H1 (cell line): ENCODE data around the gene CABP2. TPM values are rescaled to one million over a fixed set of nuclear protein-coding genes. Genes with fewer than 3 reads are reported as not detected.
"Not testable (repeated sequence)": the region's sequence is repeated elsewhere in the genome, so short reads cannot be mapped to it uniquely, and the experiment has no call there.

Source experiments
- CTCF ChIA-PET: fragments of 300-600 bp; sonication (Branson Sonifier 250); formaldehyde crosslinking; loops from one replicate; lab custom pipeline; 2021; ENCODE audit not compliant: partially characterized antibody; lab: Charles Lee
- POLR2A ChIA-PET: fragments of 300-600 bp; sonication (Branson Sonifier 250); formaldehyde crosslinking; loops from one replicate; lab custom pipeline; 2021; ENCODE audit warnings: inconsistent platforms; ENCODE audit not compliant: partially characterized antibody; lab: Charles Lee
- DNase-seq, 2 experiments: peaks; one replicate each; pipeline versions ENCODE4 v3.0.0 to v3.0.0-alpha.2; 2010 to 2022; ENCODE audit warnings: low spot score in 2 of 2, low read depth in 1 of 2, mixed read lengths in 1 of 2
- FAIRE-seq: peaks from 2 replicates; lab custom pipeline; 2011; peaks lifted over from hg19 to GRCh38; lab: Jason Lieb, UNC
- H2AFZ ChIP-seq: 2 replicates; pipeline ENCODE4 v1.8.1; 2012; ENCODE audit warnings: low read length, inconsistent platforms
- H2AK5ac ChIP-seq: 2 replicates; pipeline ENCODE4 v1.6.1; 2013; ENCODE audit warnings: low read depth, low read length
- H2BK120ac ChIP-seq: replicated peaks from 2 replicates; pipeline ENCODE3; 2013; ENCODE audit warnings: low read depth, low read length, inconsistent platforms
- H2BK12ac ChIP-seq: 2 replicates; pipeline ENCODE4 v1.6.1; 2013; ENCODE audit warnings: low read depth, low read length
- H2BK15ac ChIP-seq: 2 replicates; pipeline ENCODE4 v1.6.1; 2013; ENCODE audit warnings: low read length
- H2BK20ac ChIP-seq: 2 replicates; pipeline ENCODE4 v1.6.1; 2013; ENCODE audit warnings: low read length
- H2BK5ac ChIP-seq: 2 replicates; pipeline ENCODE4 v1.6.1; 2013; ENCODE audit warnings: low read depth, low read length
- H3K14ac ChIP-seq: 2 replicates; pipeline ENCODE4 v1.6.1; 2013; ENCODE audit warnings: inconsistent platforms; ENCODE audit not compliant: insufficient read length
- H3K18ac ChIP-seq: 2 replicates; pipeline ENCODE4 v1.6.1; 2013; ENCODE audit warnings: low read length; ENCODE audit errors: extremely low read depth
- H3K23ac ChIP-seq: 2 replicates; pipeline ENCODE4 v1.6.1; 2013; ENCODE audit warnings: inconsistent platforms; ENCODE audit not compliant: insufficient read length
- H3K23me2 ChIP-seq: 2 replicates; pipeline ENCODE4 v1.6.1; 2013; ENCODE audit warnings: low read depth, low read length
- H3K27ac ChIP-seq: 2 replicates; pipeline ENCODE4 v1.6.1; 2011; ENCODE audit warnings: low read depth, low read length, inconsistent platforms
- H3K27me3 ChIP-seq, 4 experiments: replicated peaks in 1 of 4; 1 replicate in 1 of 4; 2 replicates in 3 of 4; pipeline versions ENCODE4 v1.6.1 to v1.8.1; 2011 to 2013; ENCODE audit warnings: low read length in 3 of 4, mild to moderate bottlenecking in 3 of 4, inconsistent platforms in 2 of 4, mixed read lengths in 2 of 4, moderate library complexity in 1 of 4; ENCODE audit not compliant: control insufficient read depth in 3 of 4, insufficient read depth in 3 of 4; ENCODE audit errors: extremely low read depth in 1 of 4
- H3K36me3 ChIP-seq, 4 experiments: 2 replicates each; pipeline versions ENCODE4 v1.6.1 to v1.8.1; 2011 to 2013; ENCODE audit warnings: mild to moderate bottlenecking in 4 of 4, low read length in 3 of 4, moderate library complexity in 2 of 4, control low read depth in 1 of 4, inconsistent platforms in 1 of 4; ENCODE audit not compliant: insufficient read depth in 4 of 4, control insufficient read depth in 2 of 4
- H3K4ac ChIP-seq: replicated peaks from 2 replicates; pipeline ENCODE3; 2013; ENCODE audit warnings: low read length, low read depth, mixed read lengths, inconsistent platforms; ENCODE audit not compliant: insufficient read length
- H3K4me1 ChIP-seq, 4 experiments: replicated peaks in 1 of 4; 1 replicate in 1 of 4; 2 replicates in 3 of 4; pipeline versions ENCODE4 v1.6.1 to v1.8.1; 2011 to 2013; ENCODE audit warnings: low read length in 3 of 4, inconsistent platforms in 2 of 4, mixed read lengths in 1 of 4; ENCODE audit not compliant: insufficient read depth in 4 of 4, control insufficient read depth in 3 of 4
- H3K4me2 ChIP-seq, 2 experiments: 2 replicates each; pipeline versions ENCODE4 v1.6.1 to v1.8.1; 2011 to 2013; ENCODE audit warnings: low read depth in 2 of 2, low read length in 2 of 2, control low read depth in 1 of 2, inconsistent platforms in 1 of 2, mild to moderate bottlenecking in 1 of 2; ENCODE audit not compliant: insufficient read depth in 1 of 2
- H3K4me3 ChIP-seq, 4 experiments: fragments of 200-600, 300-600 bp in 1 of 4; sonication (generic), shearing (Covaris generic), sonication (Bioruptor Twin) in 1 of 4; 2 replicates each; pipeline versions ENCODE4 v1.5.1 to v1.8.1; 2011 to 2016; ENCODE audit warnings: low read length in 4 of 4, low read depth in 3 of 4, control low read depth in 2 of 4, inconsistent platforms in 2 of 4, mild to moderate bottlenecking in 2 of 4, mixed read lengths in 1 of 4, moderate library complexity in 1 of 4; ENCODE audit not compliant: insufficient read depth in 2 of 4; ENCODE audit errors: extremely low read depth in 1 of 4
- H3K56ac ChIP-seq: replicated peaks from 2 replicates; pipeline ENCODE3; 2013; ENCODE audit warnings: low read depth, mild to moderate bottlenecking, mixed read lengths, low read length, inconsistent platforms; ENCODE audit not compliant: insufficient read length
- H3K79me1 ChIP-seq: 2 replicates; pipeline ENCODE4 v1.6.1; 2013; ENCODE audit warnings: low read depth, low read length, control low read depth
- H3K79me2 ChIP-seq, 2 experiments: 2 replicates each; pipeline versions ENCODE4 v1.6.1 to v1.8.1; 2012 to 2013; ENCODE audit warnings: low read length in 2 of 2, mild to moderate bottlenecking in 2 of 2, inconsistent platforms in 1 of 2; ENCODE audit not compliant: insufficient read depth in 2 of 2, control insufficient read depth in 1 of 2
- H3K9ac ChIP-seq, 4 experiments: replicated peaks in 1 of 4; 1 replicate in 1 of 4; 2 replicates in 3 of 4; pipeline versions ENCODE4 v1.6.1 to v1.8.1; 2011 to 2013; ENCODE audit warnings: low read depth in 3 of 4, low read length in 3 of 4, control low read depth in 2 of 4, mild to moderate bottlenecking in 2 of 4, moderate library complexity in 2 of 4, inconsistent platforms in 1 of 4; ENCODE audit errors: extremely low read depth in 1 of 4
- H3K9me3 ChIP-seq, 2 experiments: 2 replicates each; pipeline versions ENCODE4 v1.6.1 to v1.8.1; 2012 to 2013; ENCODE audit warnings: mild to moderate bottlenecking in 2 of 2, moderate library complexity in 2 of 2, control low read depth in 1 of 2, inconsistent platforms in 1 of 2, low read depth in 1 of 2, low read length in 1 of 2, mixed read lengths in 1 of 2; ENCODE audit not compliant: insufficient read depth in 2 of 2
- H4K20me1 ChIP-seq, 2 experiments: replicated peaks in 1 of 2; 2 replicates each; pipeline versions ENCODE3 to v1.8.1; 2011 to 2013; ENCODE audit warnings: inconsistent platforms in 2 of 2, low read length in 2 of 2, mild to moderate bottlenecking in 1 of 2; ENCODE audit not compliant: insufficient read depth in 2 of 2, control insufficient read depth in 1 of 2
- H4K5ac ChIP-seq: 2 replicates; pipeline ENCODE4 v1.6.1; 2013; ENCODE audit warnings: low read length, low read depth, mixed read lengths, inconsistent platforms; ENCODE audit not compliant: insufficient read length
- H4K8ac ChIP-seq: 2 replicates; pipeline ENCODE4 v1.8.0; 2013; ENCODE audit warnings: mild to moderate bottlenecking, moderate library complexity, low read length, inconsistent platforms; ENCODE audit not compliant: insufficient read depth; ENCODE audit errors: extremely low read depth
- H4K91ac ChIP-seq: replicated peaks from 2 replicates; pipeline ENCODE3; 2013; ENCODE audit warnings: low read length, mixed read lengths, inconsistent platforms; ENCODE audit not compliant: insufficient read length
- CBX8 ChIP-seq: fragments of 300-800, 300-1000 bp; sonication (generic); IDR thresholded peaks from 2 replicates; pipeline ENCODE4 v1.7.1; 2016; ENCODE audit warnings: low read depth, low read length, borderline replicate concordance
- CHD1 ChIP-seq: IDR thresholded peaks from 2 replicates; pipeline ENCODE4 v1.6.1; 2012; ENCODE audit warnings: low read depth, low read length, improper control_type of control experiment
- SIRT6 ChIP-seq: IDR thresholded peaks from one replicate; pipeline ENCODE4 v1.7.1; 2012; ENCODE audit warnings: low read length, inconsistent platforms
- TEAD4 ChIP-seq: IDR thresholded peaks from 2 replicates; pipeline ENCODE4 v1.6.1; 2012; ENCODE audit warnings: low read depth, low read length, inconsistent platforms, mixed read lengths
- YY1 ChIP-seq: IDR thresholded peaks from 2 replicates; pipeline ENCODE4 v1.6.1; 2011; ENCODE audit warnings: low read depth, mild to moderate bottlenecking, low read length
- WGBS, 2 experiments: shearing (Covaris generic) in 1 of 2; methylation state at CpG; one replicate each; pipeline versions ENCODE4 v1.1.6 to v1.1.7; 2013 to 2015; ENCODE audit warnings: low lambda C conversion rate in 2 of 2, mixed read lengths in 2 of 2, inconsistent platforms in 1 of 2, low coverage in 1 of 2, missing lambda C conversion rate in 1 of 2; ENCODE audit not compliant: insufficient replicate concordance in 2 of 2, insufficient coverage in 1 of 2, insufficient read length in 1 of 2; ENCODE audit errors: extremely low coverage in 1 of 2, missing lambda C conversion rate in 1 of 2; 5-methylcytosine and 5-hydroxymethylcytosine counted together
- polyA plus RNA-seq, 7 experiments: library from polyadenylated mRNA; depleted of rRNA in 3 of 7; stranded (reverse) in 5 of 7; unstranded in 2 of 7; fragments of >200 nt in 5 of 7; fragments of 200-250 nt in 2 of 7; gene quantifications; 1 replicate in 5 of 7; 2 replicates in 1 of 7; 4 replicates in 1 of 7; pipeline versions ENCODE4 v1.2.1 to v1.2.3, GENCODE V29; 2011 to 2013; ENCODE audit warnings: missing spikeins in 2 of 7, mixed read lengths in 2 of 7
- total RNA-seq: library from RNA; stranded (reverse); fragmentation: NEBNext Ultra II Directional; extraction: Animal tissue kit (Norgen Biotek cat#: 25700); gene quantifications from 2 replicates; pipeline ENCODE4 v1.2.1, GENCODE V29; 2021
- TF ChIP-seq, protein P1 (sequence below): IDR thresholded peaks from 2 replicates; pipeline ENCODE4 v1.6.1; 2011; ENCODE audit warnings: low read depth, mild to moderate bottlenecking, low read length; ENCODE audit not compliant: insufficient read depth

CABP2 gene
- total and polyA plus RNA-seq, 2 of the 8 experiments (the other 6 are each of a cell fraction or from before 2014, with no cell fraction given) = not detected

DNA sequence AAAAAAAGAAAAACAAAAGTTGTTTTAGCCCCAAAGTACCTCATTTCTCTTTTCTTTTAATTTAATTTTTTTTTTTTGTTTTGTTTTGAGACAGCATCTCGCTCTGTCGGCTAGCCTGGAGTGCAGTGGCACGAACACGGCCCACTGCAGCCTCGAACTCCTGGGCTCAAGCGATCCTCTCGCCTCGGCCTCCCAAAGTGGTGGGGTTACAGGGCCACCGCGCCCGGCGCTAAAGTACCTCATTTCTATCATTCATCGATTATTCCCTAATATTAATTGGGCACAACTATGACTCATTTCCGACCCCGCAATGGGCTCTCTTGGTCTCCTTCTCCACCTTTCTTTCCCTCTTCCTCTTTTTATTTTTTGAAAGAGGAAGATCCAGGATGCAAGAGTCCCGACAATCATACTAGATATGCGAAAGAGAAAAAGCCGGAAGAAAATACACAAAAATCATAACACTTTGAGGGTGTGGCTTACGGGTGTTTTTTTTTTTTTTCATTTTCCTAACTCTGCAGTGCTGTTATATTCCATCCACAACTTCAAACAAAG, 40.9 kb downstream of the CABP2 start (continued):
- TF ChIP-seq, protein P1, sequence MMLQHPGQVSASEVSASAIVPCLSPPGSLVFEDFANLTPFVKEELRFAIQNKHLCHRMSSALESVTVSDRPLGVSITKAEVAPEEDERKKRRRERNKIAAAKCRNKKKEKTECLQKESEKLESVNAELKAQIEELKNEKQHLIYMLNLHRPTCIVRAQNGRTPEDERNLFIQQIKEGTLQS = no peak
- TF ChIP-seq SIRT6 (no peak), YY1 (no peak), TEAD4 (no peak), CBX8 (no peak), CHD1 (no peak)

DNA sequence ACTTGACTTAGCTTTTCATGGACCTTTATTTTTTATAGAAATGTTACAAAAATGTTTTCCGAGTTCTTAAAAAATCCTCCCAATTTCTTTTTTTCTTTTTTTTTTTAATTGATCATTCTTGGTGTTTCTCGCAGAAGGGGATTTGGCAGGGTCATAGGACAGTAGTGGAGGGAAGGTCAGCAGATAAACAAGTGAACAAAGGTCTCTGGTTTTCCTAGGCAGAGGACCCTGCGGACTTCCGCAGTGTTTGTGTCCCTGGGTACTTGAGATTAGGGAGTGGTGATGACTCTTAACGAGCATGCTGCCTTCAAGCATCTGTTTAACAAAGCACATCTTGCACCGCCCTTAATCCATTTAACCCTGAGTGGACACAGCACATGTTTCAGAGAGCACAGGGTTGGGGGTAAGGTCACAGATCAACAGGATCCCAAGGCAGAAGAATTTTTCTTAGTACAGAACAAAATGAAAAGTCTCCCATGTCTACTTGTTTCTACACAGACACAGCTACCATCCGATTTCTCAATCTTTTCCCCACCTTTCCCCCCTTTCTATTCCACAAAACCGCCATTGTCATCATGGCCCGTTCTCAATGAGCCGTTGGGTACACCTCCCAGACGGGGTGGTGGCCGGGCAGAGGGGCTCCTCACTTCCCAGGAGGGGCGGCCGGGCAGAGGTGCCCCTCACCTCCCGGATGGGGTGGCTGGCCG, 45.7 kb downstream of the CABP2 start:
- H3K23me2 ChIP-seq, H2AK5ac ChIP-seq, H3K14ac ChIP-seq, H2BK20ac ChIP-seq, H4K5ac ChIP-seq, H3K79me2 ChIP-seq, H4K20me1 ChIP-seq, H2AFZ ChIP-seq, DNase-seq, H3K4me2 ChIP-seq, H2BK120ac ChIP-seq, H4K8ac ChIP-seq, H3K27ac ChIP-seq, H2BK12ac ChIP-seq, FAIRE-seq, H3K56ac ChIP-seq, H3K18ac ChIP-seq, H3K4me1 ChIP-seq, H3K36me3 ChIP-seq, H2BK5ac ChIP-seq, H3K9me3 ChIP-seq, H3K27me3 ChIP-seq, POLR2A ChIA-PET, H3K23ac ChIP-seq, H3K4me3 ChIP-seq, H3K9ac ChIP-seq, H3K79me1 ChIP-seq, H3K4ac ChIP-seq, H4K91ac ChIP-seq, H2BK15ac ChIP-seq: not testable (repeated sequence)
- 85% methylated on average over 12 of the region's 16 CpGs; no CpG with 5 or more reads in 1 of the 2 experiments for WGBS, 2 experiments
- CTCF ChIA-PET = interaction anchor here (0.7 to 2.1 kb wide), 4 partner anchors 34 to 126 kb away, joined by 3 to 6 read pairs (median 5); no protein-coding TSS in a partner anchor
